ENCODE measurements around the gene IGDCC3. TPM values are rescaled to one million over a fixed set of nuclear protein-coding genes. Genes with fewer than 3 reads are reported as not detected.

IGDCC3 gene
- total and polyA plus RNA-seq, 2 donors: 0.13 to 1.4 TPM

- Histone ChIP-seq H3K4me1 (ENCODE audit: insufficient read depth) (no peaks in the 10 kb centered on the region), H3K4me3 (ENCODE audit: low read depth, low read length) (no peak overlapping the region), H3K27ac (ENCODE audit: low read depth) (no peak overlapping the region), H3K36me3 (ENCODE audit: insufficient read depth) (no peaks in the 10 kb centered on the region)
- 34% methylated on average over 5 of the region's 5 CpGs for WGBS
- DNase-seq (ENCODE audit: extremely low spot score): peak; percentile 59
These were observed 58.9 kb downstream of the IGDCC3 start for GRCh38 chr15:65318870-65319356.

DNA sequence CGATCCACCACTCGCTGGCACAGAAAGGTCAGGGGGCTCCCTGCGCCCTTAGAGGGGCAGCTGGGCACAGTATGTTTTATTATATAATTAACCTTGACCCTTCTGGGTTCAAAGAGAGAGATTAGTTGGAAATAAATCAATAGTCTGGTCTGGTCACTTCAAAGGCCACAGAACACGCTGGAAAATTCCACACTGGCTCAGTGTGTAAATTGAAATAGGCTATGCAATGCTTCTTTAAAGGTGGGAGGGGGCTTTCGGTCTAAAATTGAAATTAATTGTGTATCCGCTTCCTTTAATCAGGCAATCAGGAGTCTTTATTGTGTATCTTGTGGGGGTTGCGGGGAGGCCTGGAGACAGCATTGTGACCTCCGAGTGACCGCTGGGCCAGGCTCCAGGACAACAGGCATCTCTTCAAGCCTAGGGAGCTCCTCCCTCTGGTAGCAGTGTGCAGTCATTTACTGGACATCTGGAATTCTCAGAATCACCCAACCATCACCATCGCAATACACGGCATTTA, 65.3 kb downstream of the IGDCC3 start:
- no peak for DNase-seq (ENCODE audit: extremely low spot score)
- 68% methylated on average over 11 of the region's 11 CpGs for WGBS
- Histone ChIP-seq H3K27ac (ENCODE audit: low read depth) (no peak overlapping the region), H3K36me3 (ENCODE audit: insufficient read depth) (no peaks in the 10 kb centered on the region), H3K4me3 (ENCODE audit: low read depth, low read length) (no peak overlapping the region), H3K4me1 (ENCODE audit: insufficient read depth) (no peaks in the 10 kb centered on the region)

DNA sequence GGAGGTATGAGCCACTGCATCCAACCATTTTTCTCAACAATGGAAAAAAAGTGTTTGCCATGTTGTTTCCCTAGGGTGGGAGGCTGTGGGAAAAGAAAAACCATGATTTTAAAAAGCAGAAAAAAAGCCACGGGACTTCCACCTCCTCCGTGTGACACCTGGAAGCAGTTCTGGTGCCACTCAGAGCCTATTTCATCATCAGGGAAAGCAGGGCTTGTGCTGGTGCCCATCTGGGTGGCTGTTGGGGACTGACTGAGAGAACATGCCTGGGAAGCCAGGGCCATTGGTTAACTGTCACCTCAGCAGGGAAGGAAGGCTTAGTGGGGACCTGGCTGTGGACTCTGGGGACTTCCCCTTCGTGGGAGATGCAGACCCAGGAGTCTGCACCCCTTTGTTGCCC, 66.0 kb downstream of the IGDCC3 start:
- no peak overlapping the region for H3K4me3 ChIP-seq (ENCODE audit: low read depth, low read length)
- H3K4me1 ChIP-seq (ENCODE audit: insufficient read depth): no peaks in the 10 kb centered on the region
- no peaks in the 10 kb centered on the region for H3K36me3 ChIP-seq (ENCODE audit: insufficient read depth)
- H3K27ac ChIP-seq (ENCODE audit: low read depth): no peak overlapping the region
- WGBS: 68% methylated on average over 3 of the region's 3 CpGs
- no peak for DNase-seq (ENCODE audit: extremely low spot score)

- H3K36me3 ChIP-seq (ENCODE audit: insufficient read depth): no peaks in the 10 kb centered on the region
- H3K4me3 ChIP-seq (ENCODE audit: low read depth, low read length): no peak overlapping the region
- no peak overlapping the region for H3K27ac ChIP-seq (ENCODE audit: low read depth)
- no peaks in the 10 kb centered on the region for H3K4me1 ChIP-seq (ENCODE audit: insufficient read depth)
- DNase-seq (ENCODE audit: extremely low spot score): no peak
- 91% methylated on average over 10 of the region's 10 CpGs for WGBS
These were observed 67.2 kb downstream of the IGDCC3 start for GRCh38 chr15:65310431-65311137.

DNA sequence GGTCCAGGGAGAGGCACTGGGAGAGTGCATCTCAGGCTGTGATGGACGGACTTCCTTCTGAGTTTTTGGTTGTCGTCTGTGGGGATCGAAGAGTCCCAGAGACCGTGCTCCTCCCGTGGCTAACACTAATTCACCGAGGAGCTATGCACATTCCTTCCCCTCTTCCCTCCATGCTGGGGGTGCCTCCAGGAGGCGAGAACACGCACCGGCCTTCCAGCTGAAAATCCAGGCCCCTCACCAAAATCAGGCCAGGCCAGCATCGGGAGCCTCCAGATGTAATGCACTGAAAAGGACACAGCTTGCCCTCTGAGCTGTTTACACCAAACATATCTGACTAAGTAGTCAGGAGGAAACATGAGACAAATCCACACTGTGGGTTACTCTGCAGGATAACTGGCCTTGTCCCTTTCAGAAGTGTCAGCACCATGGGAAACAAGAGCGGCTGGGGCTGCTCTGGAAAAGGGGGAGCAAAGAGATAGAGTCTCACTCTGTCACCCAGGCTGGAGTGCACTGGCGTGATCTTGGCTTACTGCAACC, 67.9 kb downstream of the IGDCC3 start:
- Histone ChIP-seq H3K4me3 (ENCODE audit: low read depth, low read length) (no peak overlapping the region), H3K27ac (ENCODE audit: low read depth) (no peak overlapping the region), H3K4me1 (ENCODE audit: insufficient read depth) (no peaks in the 10 kb centered on the region), H3K36me3 (ENCODE audit: insufficient read depth) (no peaks in the 10 kb centered on the region)
- 65% methylated on average over 12 of the region's 12 CpGs for WGBS
- no peak for DNase-seq (ENCODE audit: extremely low spot score)

GRCh38 chr15:65307978-65308377, 69.8 kb downstream of the IGDCC3 start:
- no peaks in the 10 kb centered on the region for H3K4me1 ChIP-seq (ENCODE audit: insufficient read depth)
- no peak overlapping the region for H3K27ac ChIP-seq (ENCODE audit: low read depth)
- no peak overlapping the region for H3K4me3 ChIP-seq (ENCODE audit: low read depth, low read length)
- WGBS: 84% methylated on average over 6 of the region's 6 CpGs
- no peak for DNase-seq (ENCODE audit: extremely low spot score)
- no peaks in the 10 kb centered on the region for H3K36me3 ChIP-seq (ENCODE audit: insufficient read depth)

GRCh38 chr15:65306551-65306950, 71.3 kb downstream of the IGDCC3 start:
- no peak for DNase-seq (ENCODE audit: extremely low spot score)
- H3K27ac ChIP-seq (ENCODE audit: low read depth): no peak overlapping the region
- H3K4me3 ChIP-seq (ENCODE audit: low read depth, low read length): no peak overlapping the region
- H3K36me3 ChIP-seq (ENCODE audit: insufficient read depth): no peaks in the 10 kb centered on the region
- no peaks in the 10 kb centered on the region for H3K4me1 ChIP-seq (ENCODE audit: insufficient read depth)

DNA sequence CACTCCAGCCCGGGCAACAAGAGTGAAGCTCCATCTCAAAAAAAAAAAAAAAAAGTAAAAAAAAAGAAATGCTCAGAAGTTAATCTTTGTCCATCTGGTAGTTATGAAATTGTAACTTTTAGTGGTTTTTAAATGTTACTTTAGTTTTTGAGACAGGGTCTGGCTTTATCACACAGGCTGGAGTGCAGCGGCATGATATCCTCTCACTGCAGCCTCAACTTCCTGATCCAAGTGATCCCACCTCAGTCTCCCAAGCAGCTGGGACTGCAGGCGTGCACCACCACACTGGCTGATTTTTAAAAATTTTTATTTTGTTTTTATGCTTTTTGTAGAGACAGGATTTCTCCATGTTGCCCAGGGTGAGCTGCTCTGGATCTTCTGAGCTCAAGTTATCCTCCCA, 72.0 kb downstream of the IGDCC3 start:
- no peak overlapping the region for H3K4me3 ChIP-seq (ENCODE audit: low read depth, low read length)
- no peak overlapping the region for H3K27ac ChIP-seq (ENCODE audit: low read depth)
- no peaks in the 10 kb centered on the region for H3K36me3 ChIP-seq (ENCODE audit: insufficient read depth)
- H3K4me1 ChIP-seq (ENCODE audit: insufficient read depth): no peaks in the 10 kb centered on the region
- WGBS: 86% methylated on average over 3 of the region's 3 CpGs
- DNase-seq (ENCODE audit: extremely low spot score): no peak

DNA sequence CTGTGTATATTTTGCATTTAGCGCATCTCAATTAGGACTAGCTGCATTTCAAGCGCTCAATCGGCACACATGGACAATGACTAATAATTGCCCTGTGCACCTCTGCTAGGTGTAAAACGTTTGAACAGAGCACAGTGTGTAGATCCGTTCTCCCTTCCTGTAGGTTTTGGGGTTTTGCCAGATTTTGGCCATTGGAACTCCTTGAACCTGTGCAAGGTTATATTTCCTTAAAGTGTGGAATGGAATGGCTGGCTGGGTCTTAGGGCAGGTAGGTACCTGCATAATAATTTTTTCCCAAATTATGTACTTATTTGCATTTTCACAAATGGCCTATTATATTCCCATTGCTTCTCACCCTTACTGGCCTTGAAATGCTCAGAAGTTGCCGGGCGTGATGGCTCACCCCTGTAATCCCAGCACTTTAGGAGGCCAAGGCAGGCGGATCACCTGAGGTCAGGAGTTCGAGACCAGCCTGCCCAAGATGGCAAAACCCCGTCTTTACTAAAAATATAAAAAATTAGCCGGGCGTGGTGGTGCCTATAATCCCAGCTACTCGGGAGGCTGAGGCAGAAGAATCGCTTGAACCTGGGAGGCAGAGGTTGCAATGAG, 72.5 kb downstream of the IGDCC3 start:
- Histone ChIP-seq H3K27ac (ENCODE audit: low read depth) (peak overlapping the region; percentile 71), H3K4me3 (ENCODE audit: low read depth, low read length) (no peak overlapping the region), H3K36me3 (ENCODE audit: insufficient read depth) (no peaks in the 10 kb centered on the region), H3K4me1 (ENCODE audit: insufficient read depth) (no peaks in the 10 kb centered on the region)
- 54% methylated on average over 14 of the region's 14 CpGs for WGBS
- no peak for DNase-seq (ENCODE audit: extremely low spot score)

DNA sequence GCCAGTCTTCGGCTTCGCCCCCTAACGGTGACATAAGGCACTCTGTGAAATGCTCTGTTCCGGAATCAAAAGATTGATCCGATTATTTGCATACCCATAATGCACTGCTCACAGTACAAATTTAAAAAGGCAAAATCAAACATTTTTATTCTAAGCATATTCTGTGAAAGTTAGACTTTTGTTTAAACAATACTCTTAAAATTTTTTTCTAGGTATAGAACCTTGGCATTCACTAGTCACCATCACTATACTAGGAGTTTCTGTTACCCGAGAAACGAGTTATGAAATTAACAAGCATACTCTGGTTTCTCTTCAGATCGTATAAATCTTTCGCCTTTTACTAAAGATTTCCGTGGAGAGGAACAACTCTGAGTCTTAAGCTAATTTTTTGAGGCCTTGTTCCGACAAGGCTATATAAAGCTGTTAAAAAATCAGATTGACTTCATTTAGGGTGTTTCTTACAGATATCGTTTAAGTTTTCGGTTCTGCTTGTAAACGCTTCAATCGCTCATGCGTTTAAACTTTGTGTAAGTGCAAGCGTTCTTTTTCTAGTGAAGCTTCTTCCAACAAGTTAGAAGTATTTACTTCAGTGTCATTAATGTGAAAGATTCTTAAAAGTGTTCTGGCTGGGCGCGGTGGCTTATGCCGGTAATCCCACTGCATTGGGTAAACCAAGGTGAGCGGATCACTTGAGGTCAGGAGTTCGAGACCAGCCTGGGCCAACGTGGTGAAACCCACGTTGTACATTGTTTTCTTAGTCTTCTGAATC, 73.2 kb downstream of the IGDCC3 start, which contains the start of gene RNU5B-1:
Gene RNU5B-1, plus strand, starts transcription at position 297 of the 769 bp plus-strand sequence.
- peak; percentile 92 for DNase-seq (ENCODE audit: extremely low spot score)
- no peaks in the 10 kb centered on the region for H3K36me3 ChIP-seq (ENCODE audit: insufficient read depth)
- under 1% methylated on average over 24 of the region's 24 CpGs for WGBS
- H3K4me1 ChIP-seq (ENCODE audit: insufficient read depth): no peaks in the 10 kb centered on the region
- H3K4me3 ChIP-seq (ENCODE audit: low read depth, low read length): peak within 1 kb of the TSS; percentile 45
- H3K27ac ChIP-seq (ENCODE audit: low read depth): peak within 1 kb of the TSS; percentile 71

GRCh38 chr15:65303687-65304380, 74.0 kb downstream of the IGDCC3 start:
- peak; percentile 60 for DNase-seq (ENCODE audit: extremely low spot score)
- Histone ChIP-seq H3K27ac (ENCODE audit: low read depth) (peak overlapping the region; percentile 42), H3K36me3 (ENCODE audit: insufficient read depth) (no peaks in the 10 kb centered on the region), H3K4me1 (ENCODE audit: insufficient read depth) (no peaks in the 10 kb centered on the region), H3K4me3 (ENCODE audit: low read depth, low read length) (peak overlapping the region; percentile 45)
- 1% methylated on average over 24 of the region's 24 CpGs for WGBS

- 76% methylated on average over 24 of the region's 24 CpGs for WGBS
- H3K4me1 ChIP-seq (ENCODE audit: insufficient read depth): no peaks in the 10 kb centered on the region
- H3K27ac ChIP-seq (ENCODE audit: low read depth): no peak overlapping the region
- no peak for DNase-seq (ENCODE audit: extremely low spot score)
- H3K36me3 ChIP-seq (ENCODE audit: insufficient read depth): no peaks in the 10 kb centered on the region
- no peak overlapping the region for H3K4me3 ChIP-seq (ENCODE audit: low read depth, low read length)
These were observed 75.7 kb downstream of the IGDCC3 start for GRCh38 chr15:65302061-65302460.

GRCh38 chr15:65300924-65301441, 76.8 kb downstream of the IGDCC3 start:
- H3K36me3 ChIP-seq (ENCODE audit: insufficient read depth): no peaks in the 10 kb centered on the region
- H3K4me1 ChIP-seq (ENCODE audit: insufficient read depth): no peaks in the 10 kb centered on the region
- no peak for DNase-seq (ENCODE audit: extremely low spot score)
- no peak overlapping the region for H3K4me3 ChIP-seq (ENCODE audit: low read depth, low read length)
- H3K27ac ChIP-seq (ENCODE audit: low read depth): no peak overlapping the region
- 93% methylated on average over 36 of the region's 36 CpGs for WGBS

All from urinary bladder (tissue), 4 donors.